GM23338 (cell line): ENCODE measurements around the gene CEP170B. TPM values are rescaled to one million over a fixed set of nuclear protein-coding genes. Genes with fewer than 3 reads are reported as not detected.
"Not testable (repeated sequence)": the region's sequence is repeated elsewhere in the genome, so short reads cannot be mapped to it uniquely, and the experiment has no call there.

Experiments used
- ATAC-seq: fragments of 200-7000 bp; cut with Tn5 transposase; 3 replicates; pipeline ENCODE4 v1.9.1; 2020
- DNase-seq: peaks from one replicate; pipeline ENCODE4 v3.0.0-alpha.2; 2015; ENCODE audit warnings: low spot score
- H2AFZ ChIP-seq: fragments of 200-600 bp; sonication (generic); 2 replicates; pipeline ENCODE4 v1.8.0; 2016; ENCODE audit warnings: antibody characterized with exemption, mild to moderate bottlenecking, moderate library complexity
- H3F3A ChIP-seq: fragments of 200-600 bp; sonication (generic); replicated peaks from 2 replicates; pipeline ENCODE4 v1.8.0; 2017; ENCODE audit warnings: antibody characterized with exemption, mixed run types, low read depth
- H3K27ac ChIP-seq: fragments of 200-600 bp; sonication (generic); 2 replicates; pipeline ENCODE4 v1.6.1; 2016; ENCODE audit warnings: low read depth
- H3K27me3 ChIP-seq: fragments of 200-600 bp; sonication (generic); 2 replicates; pipeline ENCODE4 v1.8.0; 2016; ENCODE audit warnings: mild to moderate bottlenecking, mixed run types, moderate library complexity; ENCODE audit not compliant: insufficient read depth
- H3K36me3 ChIP-seq: fragments of 200-600 bp; sonication (generic); 2 replicates; pipeline ENCODE4 v1.8.0; 2016; ENCODE audit warnings: mild to moderate bottlenecking; ENCODE audit not compliant: insufficient read depth
- H3K4me1 ChIP-seq: fragments of 200-600 bp; sonication (generic); 2 replicates; pipeline ENCODE4 v1.8.0; 2016; ENCODE audit warnings: mild to moderate bottlenecking, moderate library complexity; ENCODE audit not compliant: insufficient read depth
- H3K4me2 ChIP-seq: fragments of 200-600 bp; sonication (generic); 2 replicates; pipeline ENCODE4 v1.7.1; 2017; ENCODE audit warnings: mixed run types
- H3K4me3 ChIP-seq: fragments of 200-600 bp; sonication (generic); 2 replicates; pipeline ENCODE4 v1.6.1; 2016; ENCODE audit warnings: mixed run types
- H3K79me2 ChIP-seq: fragments of 200-600 bp; sonication (generic); replicated peaks from 2 replicates; pipeline ENCODE4 v1.8.0; 2017; ENCODE audit warnings: mild to moderate bottlenecking; ENCODE audit not compliant: insufficient read depth
- H3K9me2 ChIP-seq: fragments of 200-600 bp; sonication (generic); 2 replicates; pipeline ENCODE4 v1.8.0; 2017; ENCODE audit not compliant: insufficient read depth
- H4K20me1 ChIP-seq: fragments of 200-600 bp; sonication (generic); replicated peaks from 2 replicates; pipeline ENCODE4 v1.8.0; 2017; ENCODE audit warnings: mild to moderate bottlenecking; ENCODE audit not compliant: insufficient read depth
- H3K27ac Mint-ChIP-seq: 2 replicates; pipeline ENCODE4 v1.8.0; 2020; ENCODE audit warnings: inconsistent platforms, mild to moderate bottlenecking, moderate library complexity, mixed read lengths
- H3K27me3 Mint-ChIP-seq: 3 replicates; pipeline ENCODE4 v1.8.0; 2022; ENCODE audit warnings: low read depth, mild to moderate bottlenecking, moderate library complexity, mixed read lengths, inconsistent platforms; ENCODE audit not compliant: insufficient read depth, poor library complexity
- H3K36me3 Mint-ChIP-seq: 3 replicates; pipeline ENCODE4 v1.8.0; 2021; ENCODE audit warnings: low read depth, mild to moderate bottlenecking, inconsistent platforms, moderate library complexity, mixed read lengths
- H3K4me1 Mint-ChIP-seq: 3 replicates; pipeline ENCODE4 v1.8.0; 2020; ENCODE audit warnings: mild to moderate bottlenecking, inconsistent platforms, mixed read lengths
- H3K4me3 Mint-ChIP-seq: 3 replicates; pipeline ENCODE4 v1.8.0; 2021; ENCODE audit warnings: moderate library complexity, mild to moderate bottlenecking, inconsistent platforms, mixed read lengths
- H3K9me3 Mint-ChIP-seq: 3 replicates; pipeline ENCODE4 v1.8.0; 2020; ENCODE audit warnings: moderate library complexity, mild to moderate bottlenecking, inconsistent platforms, mixed read lengths
- CREB1 ChIP-seq: fragments of 250-450 bp; sonication (Bioruptor Pico); IDR thresholded peaks from 2 replicates; pipeline ENCODE4 v1.5.0; 2020; ENCODE audit warnings: low read depth, mild to moderate bottlenecking, moderate library complexity
- CTCF ChIP-seq, 2 experiments: fragments of 200-600 bp in 1 of 2; sonication (generic) in 1 of 2; conservative IDR thresholded peaks; 2 replicates each; pipeline versions ENCODE4 v1.5.1 to v1.6.1; 2016 to 2017; ENCODE audit warnings: antibody characterized with exemption in 2 of 2, low read depth in 2 of 2, mild to moderate bottlenecking in 2 of 2, moderate library complexity in 1 of 2
- ETS1 ChIP-seq: IDR thresholded peaks from 2 replicates; pipeline ENCODE4 v1.6.1; 2016; ENCODE audit warnings: antibody characterized with exemption
- EZH2 ChIP-seq: fragments of 200-600 bp; sonication (generic); IDR thresholded peaks from one replicate; pipeline ENCODE4 v1.8.0; 2017; ENCODE audit warnings: antibody characterized with exemption, mild to moderate bottlenecking, low read depth; ENCODE audit not compliant: unreplicated experiment
- EZH2phosphoT487 ChIP-seq: fragments of 200-600 bp; sonication (generic); IDR thresholded peaks from one replicate; pipeline ENCODE4 v1.8.1; 2018; ENCODE audit warnings: antibody characterized with exemption; ENCODE audit not compliant: unreplicated experiment
- NANOG ChIP-seq: IDR thresholded peaks from 2 replicates; pipeline ENCODE4 v1.6.1; 2016; ENCODE audit warnings: antibody characterized with exemption, borderline replicate concordance
- POLR2AphosphoS5 ChIP-seq: IDR thresholded peaks from 2 replicates; pipeline ENCODE4 v1.6.1; 2016; ENCODE audit warnings: antibody characterized with exemption, low read depth
- REST ChIP-seq: IDR thresholded peaks from one replicate; pipeline ENCODE4 v1.6.1; 2018; ENCODE audit warnings: antibody characterized with exemption; ENCODE audit not compliant: unreplicated experiment
- STAT1 ChIP-seq: IDR thresholded peaks from one replicate; pipeline ENCODE4 v1.6.1; 2016; ENCODE audit warnings: antibody characterized with exemption; ENCODE audit not compliant: unreplicated experiment
- ZNF114 ChIP-seq: fragments of 250-450 bp; sonication (Bioruptor Pico); IDR thresholded peaks from 2 replicates; pipeline ENCODE4 v1.5.0; 2020; ENCODE audit warnings: mild to moderate bottlenecking, moderate library complexity
- ZNF331 ChIP-seq: fragments of 250-450 bp; sonication (Bioruptor Pico); IDR thresholded peaks from 2 replicates; pipeline ENCODE4 v1.5.0; 2020; ENCODE audit warnings: low read depth, mild to moderate bottlenecking, moderate library complexity
- polyA plus RNA-seq: library from polyadenylated mRNA; unstranded; fragments of >200 nt; fragmentation: Nextera tagmentation; extraction: Ambion mirVana; gene quantifications from 2 replicates; pipeline ENCODE4 v1.2.1, GENCODE V29; 2016
- total RNA-seq: library from RNA; depleted of rRNA; stranded (reverse); fragments of >200 nt; shearing (Covaris generic); gene quantifications from 2 replicates; pipeline ENCODE4 v1.2.3, GENCODE V29; 2014

Gene CEP170B
- total and polyA plus RNA-seq, 2 experiments from 2014 or later: 4.6 to 37.1 TPM

- ATAC-seq, H3K9me2 ChIP-seq, H3K36me3 ChIP-seq, H3K27ac Mint-ChIP-seq, H3F3A ChIP-seq, H3K4me1 ChIP-seq, H3K4me1 Mint-ChIP-seq, H3K79me2 ChIP-seq, H3K4me3 Mint-ChIP-seq, DNase-seq, H2AFZ ChIP-seq, H3K27ac ChIP-seq, H3K4me3 ChIP-seq, H3K36me3 Mint-ChIP-seq, H4K20me1 ChIP-seq, H3K27me3 ChIP-seq, H3K4me2 ChIP-seq: not testable (repeated sequence)
- peaks cover 10% of the 10 kb centered on the region; the same call in 2 of the 3 replicates for H3K9me3 Mint-ChIP-seq
- H3K27me3 Mint-ChIP-seq: peaks cover 14% of the 10 kb centered on the region
Observed at GRCh38 chr14:104904650-104905578, 39.8 kb downstream of the CEP170B start.

- Mint-ChIP-seq H3K9me3 (peaks cover 14% of the 10 kb centered on the region), H3K27me3 (peaks cover 10% of the 10 kb centered on the region)
- H3K27ac ChIP-seq, H2AFZ ChIP-seq, H3K27ac Mint-ChIP-seq, H3K4me1 Mint-ChIP-seq, ATAC-seq, DNase-seq, H3K9me2 ChIP-seq, H3K36me3 Mint-ChIP-seq, H3F3A ChIP-seq, H3K27me3 ChIP-seq, H3K4me3 ChIP-seq, H3K4me1 ChIP-seq, H3K4me3 Mint-ChIP-seq, H4K20me1 ChIP-seq, H3K79me2 ChIP-seq, H3K4me2 ChIP-seq, H3K36me3 ChIP-seq: not testable (repeated sequence)
Observed at GRCh38 chr14:104905579-104905933, 40.5 kb downstream of the CEP170B start.

GRCh38 chr14:104908303-104908702 lies 43.2 kb downstream of the CEP170B start:
- Mint-ChIP-seq H3K4me3 (no peak overlapping the region), H3K27ac (no peak overlapping the region), H3K27me3 (peaks cover 8% of the 10 kb centered on the region), H3K36me3 (peaks cover 5% of the 10 kb centered on the region; the same call in 2 of the 3 replicates), H3K4me1 (no peaks in the 10 kb centered on the region), H3K9me3 (peaks cover 31% of the 10 kb centered on the region)
- H2AFZ ChIP-seq: no peak overlapping the region
- DNase-seq (no peak), ATAC-seq (no peak)
- no peaks in the 10 kb centered on the region for H3F3A ChIP-seq
- no peak overlapping the region for H3K27ac ChIP-seq
- no peaks in the 10 kb centered on the region for H3K27me3 ChIP-seq
- no peak overlapping the region for H3K4me2 ChIP-seq
- no peaks in the 10 kb centered on the region for H3K9me2 ChIP-seq
- no peak overlapping the region for H3K4me3 ChIP-seq
- no peaks in the 10 kb centered on the region for H3K79me2 ChIP-seq
- no peaks in the 10 kb centered on the region for H3K36me3 ChIP-seq
- no peaks in the 10 kb centered on the region for H3K4me1 ChIP-seq
- no peaks in the 10 kb centered on the region for H4K20me1 ChIP-seq
- TF ChIP-seq NANOG: no peak
- no peak for TF ChIP-seq ETS1
- no peak for TF ChIP-seq EZH2phosphoT487
- no peak for TF ChIP-seq CREB1 (CRISPR knock-in tag)
- no peak for TF ChIP-seq ZNF331 (CRISPR knock-in tag)
- TF ChIP-seq ZNF114: no peak
- no peak for TF ChIP-seq REST
- TF ChIP-seq POLR2AphosphoS5: no peak
- no peak for TF ChIP-seq EZH2
- no peak for TF ChIP-seq STAT1
- TF ChIP-seq CTCF (conservative IDR thresholded peaks at IDR 0.05; ENCODE audit: low read depth in 2 of 2): no peak
